NCI-H187 (cell line): ENCODE measurements around the gene PDPN.

Experiments
- DNase-seq, 2 experiments: peaks; one replicate each; lab custom pipeline; 2025; lab: John Stamatoyannopoulos, UW

PDPN gene

GRCh38 chr1:13617773-13618172 is 34.1 kb downstream of the PDPN start:
- DNase-seq = no peak

GRCh38 chr1:13618483-13618882 is 34.9 kb downstream of the PDPN start:
- no peak for DNase-seq

GRCh38 chr1:13619909-13620308 is 36.3 kb downstream of the PDPN start:
- no peak for DNase-seq

GRCh38 chr1:13620825-13621224 is 37.2 kb downstream of the PDPN start:
- no peak for DNase-seq

- DNase-seq = no peak
These were observed 38.8 kb downstream of the PDPN start for GRCh38 chr1:13622446-13622845.

- no peak for DNase-seq
These were observed 39.5 kb downstream of the PDPN start for GRCh38 chr1:13623021-13623637.

- no peak for DNase-seq
These were observed 40.9 kb downstream of the PDPN start for GRCh38 chr1:13624526-13624925.

GRCh38 chr1:13627127-13627526 is 43.5 kb downstream of the PDPN start:
- no peak for DNase-seq

- DNase-seq = no peak
These were observed 44.6 kb downstream of the PDPN start for GRCh38 chr1:13628218-13628617.

GRCh38 chr1:13628711-13629110 is 45.1 kb downstream of the PDPN start:
- DNase-seq = no peak

GRCh38 chr1:13642306-13643004 is 58.8 kb downstream of the PDPN start:
- no peak for DNase-seq

- no peak for DNase-seq
These were observed 59.4 kb downstream of the PDPN start for GRCh38 chr1:13643017-13643416.

- no peak for DNase-seq
These were observed 62.9 kb downstream of the PDPN start for GRCh38 chr1:13646521-13646920.

GRCh38 chr1:13651279-13651678 is 67.6 kb downstream of the PDPN start:
- no peak for DNase-seq

GRCh38 chr1:13652238-13652637 is 68.6 kb downstream of the PDPN start:
- DNase-seq = no peak

GRCh38 chr1:13661539-13661938 is 77.9 kb downstream of the PDPN start:
- no peak for DNase-seq

GRCh38 chr1:13662493-13662892 is 78.9 kb downstream of the PDPN start:
- no peak for DNase-seq

- DNase-seq = no peak
These were observed 80.3 kb downstream of the PDPN start for GRCh38 chr1:13663969-13664368.

GRCh38 chr1:13664451-13664850 is 80.8 kb downstream of the PDPN start:
- DNase-seq = no peak

GRCh38 chr1:13666317-13666716 is 82.7 kb downstream of the PDPN start:
- DNase-seq = no peak
